K562 (cell line): ENCODE measurements around the gene CD3D. TPM values are rescaled to one million over a fixed set of nuclear protein-coding genes. Genes with fewer than 3 reads are reported as not detected.

ENCODE experiments used
- ATAC-seq: fragments of 200-7000 bp; cut with Tn5 transposase; 3 replicates; pipeline ENCODE4 v1.9.1; 2020; ENCODE audit warnings: moderate library complexity
- BruUV-seq: library from RNA; stranded (reverse); fragments of 400-500 nt; replicated peaks from 2 replicates; lab custom pipeline; 2021; lab: Mats Ljungman, UMichigan
- CTCF ChIA-PET: fragments of 300-600 bp; formaldehyde crosslinking; extraction: SDS; loops from one replicate; lab custom pipeline; 2021; ENCODE audit warnings: low intra/inter-chr PET ratio; lab: Yijun Ruan, JAX
- POLR2A ChIA-PET: fragments of 300-600, 350-650 bp; sonication (Branson Sonifier 250); formaldehyde crosslinking; extraction: SDS; loops from one replicate; lab custom pipeline; 2021; ENCODE audit warnings: antibody characterized with exemption, inconsistent platforms; lab: Yijun Ruan, JAX
- DNase-seq, 4 experiments: peaks; one replicate each; pipeline versions ENCODE4 v3.0.0 to v3.0.0-alpha.2; 2011 to 2018; ENCODE audit warnings: low spot score in 3 of 4, mixed read lengths in 3 of 4; ENCODE audit errors: extremely low read depth in 1 of 4
- FAIRE-seq: peaks from 2 replicates; lab custom pipeline; 2011; peaks lifted over from hg19 to GRCh38; lab: Jason Lieb, UNC
- H2AFZ ChIP-seq: 2 replicates; pipeline ENCODE4 v1.6.0; 2011; ENCODE audit warnings: low read depth, low read length, control low read depth, inconsistent platforms
- H3K27ac ChIP-seq: fragments of 200-600 bp; 3 replicates; pipeline ENCODE4 v1.8.0; 2011; ENCODE audit warnings: low read depth, mild to moderate bottlenecking, control low read depth, inconsistent platforms, low read length, moderate library complexity, mixed read lengths; ENCODE audit errors: extremely low read depth
- H3K27me3 ChIP-seq, 2 experiments: fragments of 300-600 bp in 1 of 2; 2 replicates in 1 of 2; 3 replicates in 1 of 2; pipeline versions ENCODE4 v1.6.0 to v1.8.0; 2011; ENCODE audit warnings: inconsistent platforms in 2 of 2, low read length in 2 of 2, mild to moderate bottlenecking in 1 of 2, mixed read lengths in 1 of 2, moderate library complexity in 1 of 2; ENCODE audit not compliant: control insufficient read depth in 2 of 2, insufficient read depth in 2 of 2
- H3K36me3 ChIP-seq: fragments of 300-600 bp; 3 replicates; pipeline ENCODE4 v1.8.0; 2011; ENCODE audit warnings: mild to moderate bottlenecking, low read length, inconsistent platforms; ENCODE audit not compliant: control insufficient read depth, insufficient read depth
- H3K4me1 ChIP-seq, 2 experiments: fragments of 200-600 bp in 1 of 2; replicated peaks in 1 of 2; 2 replicates in 1 of 2; 3 replicates in 1 of 2; pipeline versions ENCODE4 v1.5.1 to v1.8.0; 2011; ENCODE audit warnings: inconsistent platforms in 2 of 2, low read length in 2 of 2, mild to moderate bottlenecking in 1 of 2, mixed read lengths in 1 of 2, moderate library complexity in 1 of 2; ENCODE audit not compliant: control insufficient read depth in 2 of 2, insufficient read depth in 2 of 2
- H3K4me2 ChIP-seq: 2 replicates; pipeline ENCODE4 v1.6.1; 2011; ENCODE audit warnings: low read length, control low read depth, inconsistent platforms, mixed read lengths; ENCODE audit not compliant: insufficient read depth
- H3K4me3 ChIP-seq: fragments of 200-600 bp; sonication (generic), shearing (Covaris generic); 2 replicates; pipeline ENCODE4 v1.5.1; 2016; ENCODE audit warnings: control low read depth, inconsistent platforms
- H3K79me2 ChIP-seq: fragments of 200-600 bp; 3 replicates; pipeline ENCODE4 v1.8.0; 2011; ENCODE audit warnings: low read length, inconsistent platforms; ENCODE audit not compliant: control insufficient read depth, insufficient read depth
- H3K9ac ChIP-seq, 2 experiments: 2 replicates each; pipeline versions ENCODE4 v1.6.0 to v1.6.1; 2011; ENCODE audit warnings: low read depth in 2 of 2, low read length in 2 of 2, control low read depth in 1 of 2, inconsistent platforms in 1 of 2, mild to moderate bottlenecking in 1 of 2, mixed read lengths in 1 of 2; ENCODE audit not compliant: insufficient read depth in 1 of 2
- H3K9me1 ChIP-seq: one replicate; pipeline ENCODE4 v1.6.0; 2011; ENCODE audit warnings: inconsistent platforms, mild to moderate bottlenecking, low read length, moderate library complexity; ENCODE audit not compliant: control insufficient read depth, insufficient read depth
- H3K9me3 ChIP-seq: replicated peaks from 2 replicates; pipeline ENCODE4 v1.5.1; 2011; ENCODE audit warnings: low read depth, low read length, inconsistent platforms; ENCODE audit not compliant: control insufficient read depth, insufficient read depth
- H4K20me1 ChIP-seq: replicated peaks from 2 replicates; pipeline ENCODE4 v1.6.1; 2011; ENCODE audit warnings: low read length, inconsistent platforms, mixed read lengths; ENCODE audit not compliant: control insufficient read depth, insufficient read depth
- CEBPG ChIP-seq, 3 experiments: fragments of 200-800 bp in 1 of 3; sonication (Bioruptor generic) in 1 of 3; sonication (generic) in 1 of 3; formaldehyde crosslinking in 1 of 3; IDR thresholded peaks in 2 of 3; conservative IDR thresholded peaks in 1 of 3; 2 replicates each; pipeline versions ENCODE4 v1.6.1 to v1.8.0; 2016 to 2022; ENCODE audit warnings: missing compliant biosample characterization in 2 of 3, missing genetic modification characterization in 2 of 3, mild to moderate bottlenecking in 1 of 3, missing genetic modification reagents in 1 of 3
- HMG20A ChIP-seq: fragments of 450-650 bp; formaldehyde crosslinking; conservative IDR thresholded peaks from 2 replicates; pipeline ENCODE4 v1.4.0; 2020; ENCODE audit warnings: mild to moderate bottlenecking, mixed read lengths
- PHTF2 ChIP-seq: fragments of 250-450 bp; sonication (Bioruptor Pico); IDR thresholded peaks from 2 replicates; pipeline ENCODE4 v1.5.0; 2021; ENCODE audit warnings: mild to moderate bottlenecking
- RBM34 ChIP-seq: fragments of 200-400 bp; formaldehyde crosslinking; IDR thresholded peaks from 2 replicates; pipeline ENCODE4 v1.6.1; 2018; ENCODE audit warnings: low read length, borderline replicate concordance; ENCODE audit not compliant: insufficient read depth
- TBP ChIP-seq: optimal IDR thresholded peaks from 2 replicates; pipeline ENCODE3; 2011; ENCODE audit warnings: low read depth, low read length, improper control_type of control experiment
- ZNF121 ChIP-seq: sonication (generic); formaldehyde crosslinking; conservative IDR thresholded peaks from 2 replicates; pipeline ENCODE4 v1.8.0; 2022; ENCODE audit warnings: missing genetic modification reagents
- whole genome bisulfite sequencing: fragments of 100-300 bp; shearing (Covaris generic); methylation state at CpG from one replicate; pipeline ENCODE4 v1.1.6; 2016; ENCODE audit warnings: low coverage, mixed read lengths; ENCODE audit not compliant: insufficient coverage; ENCODE audit errors: missing lambda C conversion rate; 5-methylcytosine and 5-hydroxymethylcytosine counted together
- in situ Hi-C: fragments of 300-500 bp; cut with MboI; formaldehyde crosslinking; loops from 4 replicates; pipeline ENCODE4 v1.15.0; 2018; ENCODE audit warnings: inconsistent platforms, mixed read lengths
- intact Hi-C: fragments of 100-400 bp; cut with micrococcal nuclease; formaldehyde crosslinking; loops from 2 replicates; pipeline ENCODE4 v1.14.2; 2022
- polyA plus RNA-seq, 8 experiments: library from polyadenylated mRNA; depleted of rRNA in 4 of 8; stranded (reverse) in 5 of 8; unstranded in 3 of 8; fragments of >200 nt; fragmentation: Nextera tagmentation in 2 of 8; fragmentation: Illumina TruSeq in 1 of 8; extraction: Ambion mirVana in 2 of 8; extraction: Trizol in 1 of 8; gene quantifications; 2 replicates each; pipeline versions ENCODE4 v1.2.1 to v1.2.3, GENCODE V29; 2011 to 2014; ENCODE audit warnings: inconsistent platforms in 1 of 8, missing spikeins in 1 of 8
- total RNA-seq, 7 experiments: library from RNA; depleted of rRNA in 6 of 7; stranded (reverse); fragments of >200 nt in 6 of 7; fragmentation: Illumina TruSeq in 2 of 7; extraction: Trizol in 2 of 7; gene quantifications; 2 replicates each; pipeline versions ENCODE4 v1.2.1 to v1.2.3, GENCODE V29; 2011 to 2021; ENCODE audit warnings: low replicate concordance in 1 of 7

The CD3D gene
- total and polyA plus RNA-seq, 9 of the 15 experiments (the other 6 are each of a cell fraction or from before 2014, with no cell fraction given) = 36.2 to 238 (median 67.1) TPM

DNA sequence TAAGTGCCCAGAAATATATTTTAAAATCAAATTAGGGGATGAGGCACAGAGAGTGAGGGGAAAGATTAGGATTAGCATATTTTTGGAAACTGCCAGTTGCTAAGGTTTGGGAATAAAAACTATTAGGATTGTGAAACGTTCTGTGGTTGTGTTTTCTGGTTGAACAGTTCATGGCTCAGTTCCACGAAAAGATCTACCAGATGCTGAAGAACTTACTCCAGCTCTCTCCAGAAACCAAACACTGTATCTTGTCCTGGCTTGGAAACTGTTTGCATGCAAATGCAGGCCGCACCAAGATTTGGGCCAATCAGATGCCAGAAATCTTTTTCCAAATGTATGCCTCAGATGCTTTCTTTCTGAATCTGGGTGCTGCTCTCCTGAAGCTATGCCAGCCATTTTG is 32.2 kb upstream of the CD3D start:
- no peaks in the 10 kb centered on the region for H3K9me3 ChIP-seq
- H3K9me1 ChIP-seq = no peaks in the 10 kb centered on the region
- DNase-seq = no peak
- ATAC-seq = no peak
- TF ChIP-seq HMG20A (CRISPR knock-in tag) (no peak), TBP (no peak), ZNF121 (CRISPR knock-in tag) (no peak), PHTF2 (CRISPR knock-in tag) (no peak), RBM34 (no peak)
- H3K4me3 ChIP-seq = no peak overlapping the region
- no TSS peak for BruUV-seq
- 78% methylated on average over 3 of the region's 3 CpGs for WGBS
- ChIA-PET CTCF (no interaction called here), POLR2A (interaction anchor here (0.7 to 2.5 kb wide), 2 partner anchors 12 to 47 kb away, joined by 4 to 16 read pairs; no protein-coding TSS in a partner anchor)
- H3K9ac ChIP-seq = no peak overlapping the region
- intact Hi-C loops (no loop called here), in situ Hi-C loops (no loop called here)
- H3K79me2 ChIP-seq = no peaks in the 10 kb centered on the region
- no peak overlapping the region for H2AFZ ChIP-seq
- peaks cover 85% of the 10 kb centered on the region for H3K36me3 ChIP-seq
- H3K4me1 ChIP-seq = peaks cover 0 to 6% of the 10 kb centered on the region in 2 experiments; a peak in 2 of 5 replicates
- no peaks in the 10 kb centered on the region for H4K20me1 ChIP-seq
- no peak overlapping the region for H3K27ac ChIP-seq
- H3K27me3 ChIP-seq = no peaks in the 10 kb centered on the region
- FAIRE-seq = no peak
- no peak overlapping the region for H3K4me2 ChIP-seq

DNA sequence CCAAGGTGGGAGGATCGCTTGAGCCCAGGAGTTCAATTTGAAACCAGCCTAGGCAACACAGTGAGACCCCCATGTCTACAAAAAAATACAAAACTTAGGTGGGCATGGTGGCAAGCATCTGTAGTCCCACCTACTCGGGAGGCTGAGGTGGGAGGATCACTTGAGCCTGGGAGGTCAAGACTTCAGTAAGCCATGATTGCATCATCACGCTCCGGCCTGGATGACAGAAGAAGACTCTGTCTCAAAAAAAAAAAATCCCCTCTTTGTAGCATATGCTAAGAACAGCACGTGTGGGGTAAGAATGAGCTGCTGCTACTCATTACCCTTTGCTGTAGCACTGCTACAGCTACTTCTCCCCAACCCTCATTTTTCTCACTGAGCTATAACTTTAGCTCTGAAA is 31.4 kb upstream of the CD3D start:
- Histone ChIP-seq H3K4me2 (no peak overlapping the region), H3K4me1 (peaks cover 0 to 6% of the 10 kb centered on the region in 2 experiments; a peak in 2 of 5 replicates), H4K20me1 (no peaks in the 10 kb centered on the region), H3K36me3 (peaks cover 85% of the 10 kb centered on the region), H2AFZ (no peak overlapping the region), H3K79me2 (no peaks in the 10 kb centered on the region), H3K9me1 (no peaks in the 10 kb centered on the region), H3K9me3 (no peaks in the 10 kb centered on the region), H3K27me3 (no peaks in the 10 kb centered on the region), H3K9ac (no peak overlapping the region), H3K27ac (no peak overlapping the region), H3K4me3 (no peak overlapping the region)
- FAIRE-seq = no peak
- ChIA-PET CTCF (no interaction called here), POLR2A (interaction anchor here (0.6 to 2.5 kb wide), 7 partner anchors 10 to 564 kb away, joined by 3 to 16 read pairs (median 4); partner anchors contain the start of genes CD3D and UBE4A)
- WGBS = 97% methylated on average over 5 of the region's 5 CpGs
- no peak for ATAC-seq
- in situ Hi-C loops (no loop called here), intact Hi-C loops (no loop called here)
- TSS peak; percentile 8 for BruUV-seq
- no peak for DNase-seq
- TF ChIP-seq CEBPG (CRISPR knock-in tag; IDR thresholded peaks at IDR 0.05) (peak; percentile 34; the same call in 1 of the 2 replicates), CEBPG (tag; conservative IDR thresholded peaks at IDR 0.05 in 1 of 2, IDR thresholded peaks at IDR 0.05 in 1 of 2) (peak; percentile 74 to 75)
